Tibial nerve (tissue), 4 donors: Measurements from ENCODE around the gene TMEM243. TPM values are rescaled to one million over a fixed set of nuclear protein-coding genes. Genes with fewer than 3 reads are reported as not detected.

Experiments used
- DNase-seq, 2 donors: peaks; one replicate each; pipeline ENCODE4 v3.0.0-alpha.2; 2019; ENCODE audit warnings: low spot score in 2 of 2
- H3K27ac ChIP-seq, 4 donors: fragments of 200-600 bp; sonication (generic) in 3 of 4; one replicate each; pipeline ENCODE4 v1.5.1; 2017 to 2019; ENCODE audit warnings: mild to moderate bottlenecking in 1 of 4
- H3K27me3 ChIP-seq, 2 donors: fragments of 200-600 bp; sonication (generic) in 1 of 2; one replicate each; pipeline versions ENCODE4 v1.5.1 to v1.6.0; 2017 to 2019
- H3K36me3 ChIP-seq, 3 donors: fragments of 200-600 bp; sonication (generic); one replicate each; pipeline ENCODE4 v1.5.1; 2018 to 2019
- H3K4me1 ChIP-seq, 4 donors: fragments of 200-600 bp; sonication (generic) in 3 of 4; one replicate each; pipeline ENCODE4 v1.5.1; 2017 to 2019
- H3K4me3 ChIP-seq, 4 donors: fragments of 200-600 bp; sonication (generic) in 3 of 4; one replicate each; pipeline ENCODE4 v1.5.1; 2017 to 2019; ENCODE audit warnings: mild to moderate bottlenecking in 1 of 4, moderate library complexity in 1 of 4
- H3K9me3 ChIP-seq, 4 donors: fragments of 200-600 bp; sonication (generic) in 3 of 4; one replicate each; pipeline ENCODE4 v1.5.1; 2017 to 2019
- CTCF ChIP-seq, 5 experiments: fragments of 200-600 bp in 3 of 5; fragments of 450-650 bp in 2 of 5; sonication (generic) in 3 of 5; IDR thresholded peaks; one replicate each; pipeline ENCODE4 v1.5.1; 2016 to 2019; ENCODE audit warnings: antibody characterized with exemption in 5 of 5, mild to moderate bottlenecking in 3 of 5, moderate library complexity in 2 of 5
- EP300 ChIP-seq, 2 donors: sonication (generic); formaldehyde crosslinking; IDR thresholded peaks; one replicate each; pipeline ENCODE4 v1.6.1; 2017; ENCODE audit warnings: antibody characterized with exemption in 2 of 2, mild to moderate bottlenecking in 1 of 2
- POLR2A ChIP-seq, 2 donors: fragments of 450-650 bp; IDR thresholded peaks; one replicate each; pipeline ENCODE4 v1.6.1; 2017; ENCODE audit warnings: antibody characterized with exemption in 2 of 2, mild to moderate bottlenecking in 2 of 2, moderate library complexity in 2 of 2
- WGBS, 2 donors: methylation state at CpG; one replicate each; pipeline ENCODE4 v1.1.5; 2018; 5-methylcytosine and 5-hydroxymethylcytosine counted together
- total RNA-seq, 4 donors: library from RNA; depleted of rRNA; stranded (reverse); fragments of >200 nt; gene quantifications; one replicate each; pipeline ENCODE4 v1.1.0, GENCODE V29; 2016

Gene TMEM243
- total RNA-seq, 4 donors from 2014 or later: 36.0 to 52.7 (median 42.5) TPM

- H3K27ac ChIP-seq: peak overlapping the region in 3 of 4 donors; percentile 89 to 94 (median 91)
- DNase-seq: no peak
- peak overlapping the region in 3 of 4 donors; percentile 72 to 94 (median 91) for H3K4me3 ChIP-seq
- H3K9me3 ChIP-seq: no peaks in the 10 kb centered on the region
- peaks cover 0 to 50% (median 27%) of the 10 kb centered on the region in 4 donors for H3K4me1 ChIP-seq
- TF ChIP-seq POLR2A (IDR thresholded peaks at IDR 0.05) (no peak), CTCF (IDR thresholded peaks at IDR 0.05) (no peak), EP300 (IDR thresholded peaks at IDR 0.05) (no peak)
- WGBS, 2 donors: 76 to 82% methylated on average over 9 of the region's 9 CpGs
- no peaks in the 10 kb centered on the region for H3K36me3 ChIP-seq
- no peaks in the 10 kb centered on the region for H3K27me3 ChIP-seq
Measured at GRCh38 chr7:87217983-87218653, 1.4 kb downstream of the TMEM243 start.

- H3K27ac ChIP-seq: peak overlapping the region in 3 of 4 donors; percentile 89 to 94 (median 91)
Measured at GRCh38 chr7:87216701-87217508, 2.6 kb downstream of the TMEM243 start.

GRCh38 chr7:87215046-87215445 lies 4.5 kb downstream of the TMEM243 start:
- Histone ChIP-seq H3K27me3 (no peaks in the 10 kb centered on the region), H3K36me3 (no peaks in the 10 kb centered on the region), H3K4me3 (no peak overlapping the region), H3K9me3 (no peaks in the 10 kb centered on the region), H3K4me1 (peaks cover 0 to 52% (median 31%) of the 10 kb centered on the region in 4 donors), H3K27ac (no peak overlapping the region)
- WGBS, 2 donors: 96 to 99% methylated on average over 3 of the region's 3 CpGs
- DNase-seq: no peak
- TF ChIP-seq CTCF (IDR thresholded peaks at IDR 0.05): no peak
- no peak for TF ChIP-seq POLR2A (IDR thresholded peaks at IDR 0.05)
- TF ChIP-seq EP300 (IDR thresholded peaks at IDR 0.05): no peak

More at GRCh38 chr7:87216701-87217508, 2.6 kb downstream of the TMEM243 start:
- no peak for DNase-seq
- Histone ChIP-seq H3K4me3 (peak overlapping the region in 1 of 4 donors; percentile 9), H3K27me3 (no peaks in the 10 kb centered on the region), H3K36me3 (no peaks in the 10 kb centered on the region), H3K9me3 (no peaks in the 10 kb centered on the region), H3K4me1 (peaks cover 0 to 60% (median 33%) of the 10 kb centered on the region in 4 donors)
- TF ChIP-seq POLR2A (IDR thresholded peaks at IDR 0.05): no peak
- no peak for TF ChIP-seq CTCF (IDR thresholded peaks at IDR 0.05)
- TF ChIP-seq EP300 (IDR thresholded peaks at IDR 0.05): peak in 1 of 2 donors; percentile 8
- WGBS, 2 donors: 37 to 52% methylated on average over 5 of the region's 5 CpGs

GRCh38 chr7:87213811-87214210 lies 5.7 kb downstream of the TMEM243 start:
- no peaks in the 10 kb centered on the region for H3K27me3 ChIP-seq
- TF ChIP-seq POLR2A (IDR thresholded peaks at IDR 0.05): no peak
- no peak for TF ChIP-seq CTCF (IDR thresholded peaks at IDR 0.05)
- TF ChIP-seq EP300 (IDR thresholded peaks at IDR 0.05): no peak
- H3K4me3 ChIP-seq: no peak overlapping the region
- WGBS, 2 donors: 57 to 62% methylated on average over 2 of the region's 2 CpGs
- H3K4me1 ChIP-seq: peaks cover 0 to 52% (median 30%) of the 10 kb centered on the region in 4 donors
- H3K9me3 ChIP-seq: no peaks in the 10 kb centered on the region
- no peak overlapping the region for H3K27ac ChIP-seq
- peaks cover 0 to 4% (median 0%) of the 10 kb centered on the region in 3 donors for H3K36me3 ChIP-seq
- DNase-seq: no peak

- DNase-seq: no peak
- peaks cover 0 to 10% (median 0%) of the 10 kb centered on the region in 3 donors for H3K36me3 ChIP-seq
- TF ChIP-seq POLR2A (IDR thresholded peaks at IDR 0.05) (no peak), CTCF (IDR thresholded peaks at IDR 0.05) (no peak), EP300 (IDR thresholded peaks at IDR 0.05) (no peak)
- H3K4me1 ChIP-seq: peaks cover 0 to 46% (median 25%) of the 10 kb centered on the region in 4 donors
- no peak overlapping the region for H3K27ac ChIP-seq
- no peak overlapping the region for H3K4me3 ChIP-seq
- H3K9me3 ChIP-seq: no peaks in the 10 kb centered on the region
- 98 to 100% methylated on average over 1 of the region's 1 CpG for WGBS, 2 donors
- no peaks in the 10 kb centered on the region for H3K27me3 ChIP-seq
Measured at GRCh38 chr7:87213252-87213651, 6.3 kb downstream of the TMEM243 start.
